ENCODE measurements around the gene CA4.

DNA sequence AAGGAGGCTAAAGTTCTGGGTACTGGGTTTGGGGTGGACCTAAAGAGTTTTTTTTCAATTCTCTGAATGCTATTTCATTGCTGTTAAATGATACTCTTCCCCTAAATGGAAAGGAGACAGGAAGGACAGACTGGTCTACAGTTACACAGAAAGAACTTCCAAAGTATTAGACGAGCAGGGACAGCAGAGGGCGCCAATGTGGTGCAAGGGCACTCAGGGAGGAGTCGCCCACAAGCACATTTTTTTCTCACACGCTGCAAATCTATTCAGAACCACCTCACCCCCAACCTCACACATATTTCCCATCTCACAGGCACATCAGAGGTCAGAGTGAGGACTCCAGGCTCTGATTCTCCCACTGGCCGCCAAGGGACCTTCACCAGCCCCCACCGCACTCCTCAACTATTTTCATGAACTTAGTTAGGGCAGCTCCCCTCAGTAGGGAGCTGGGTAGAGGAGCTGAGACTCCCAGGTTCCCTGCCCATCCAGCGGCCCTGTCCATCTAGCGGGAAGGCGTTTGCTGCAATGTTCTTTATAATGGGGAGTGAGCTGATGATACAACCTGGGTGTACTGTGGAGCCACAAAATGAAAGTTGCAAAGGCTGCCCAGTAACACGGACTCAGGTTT lies 6.8 kb upstream of the CA4 start:
- TF ChIP-seq, protein P1, sequence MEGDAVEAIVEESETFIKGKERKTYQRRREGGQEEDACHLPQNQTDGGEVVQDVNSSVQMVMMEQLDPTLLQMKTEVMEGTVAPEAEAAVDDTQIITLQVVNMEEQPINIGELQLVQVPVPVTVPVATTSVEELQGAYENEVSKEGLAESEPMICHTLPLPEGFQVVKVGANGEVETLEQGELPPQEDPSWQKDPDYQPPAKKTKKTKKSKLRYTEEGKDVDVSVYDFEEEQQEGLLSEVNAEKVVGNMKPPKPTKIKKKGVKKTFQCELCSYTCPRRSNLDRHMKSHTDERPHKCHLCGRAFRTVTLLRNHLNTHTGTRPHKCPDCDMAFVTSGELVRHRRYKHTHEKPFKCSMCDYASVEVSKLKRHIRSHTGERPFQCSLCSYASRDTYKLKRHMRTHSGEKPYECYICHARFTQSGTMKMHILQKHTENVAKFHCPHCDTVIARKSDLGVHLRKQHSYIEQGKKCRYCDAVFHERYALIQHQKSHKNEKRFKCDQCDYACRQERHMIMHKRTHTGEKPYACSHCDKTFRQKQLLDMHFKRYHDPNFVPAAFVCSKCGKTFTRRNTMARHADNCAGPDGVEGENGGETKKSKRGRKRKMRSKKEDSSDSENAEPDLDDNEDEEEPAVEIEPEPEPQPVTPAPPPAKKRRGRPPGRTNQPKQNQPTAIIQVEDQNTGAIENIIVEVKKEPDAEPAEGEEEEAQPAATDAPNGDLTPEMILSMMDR (IDR thresholded peaks at IDR 0.05; ENCODE audit: poor library complexity), result peak; percentile 78
- TF ChIP-seq EZH2 (IDR thresholded peaks at IDR 0.05; ENCODE audit: borderline replicate concordance), result no peak

Data from hepatocyte (in vitro differentiated cells).